MV-4-11 (cell line): ENCODE measurements around the gene CDK15.
A peak's percentile ranks its signal among the peaks of the same experiment; 100 is the strongest.

ENCODE experiments used
- DNase-seq: peaks from one replicate; lab custom pipeline; 2025; lab: John Stamatoyannopoulos, UW

CDK15 gene

GRCh38 chr2:201871471-201871870 is 65.1 kb downstream of the CDK15 start:
- no peak for DNase-seq

- no peak for DNase-seq
Measured at GRCh38 chr2:201872591-201872990, 66.3 kb downstream of the CDK15 start.

- DNase-seq: peak; percentile 21
Measured at GRCh38 chr2:201879996-201880395, 73.7 kb downstream of the CDK15 start.

- peak; percentile 56 for DNase-seq
Measured at GRCh38 chr2:201880579-201880978, 74.2 kb downstream of the CDK15 start.

- peak; percentile 27 for DNase-seq
Measured at GRCh38 chr2:201880993-201881611, 74.8 kb downstream of the CDK15 start.

- no peak for DNase-seq
Measured at GRCh38 chr2:201881741-201882140, 75.4 kb downstream of the CDK15 start.

- DNase-seq: peak; percentile 56
Measured at GRCh38 chr2:201882353-201883090, 76.2 kb downstream of the CDK15 start.

GRCh38 chr2:201883606-201884369 is 77.5 kb downstream of the CDK15 start:
- DNase-seq: peak; percentile 56

GRCh38 chr2:201886504-201886903 is 80.2 kb downstream of the CDK15 start:
- DNase-seq: no peak

- no peak for DNase-seq
Measured at GRCh38 chr2:201887773-201888425, 81.6 kb downstream of the CDK15 start.

GRCh38 chr2:201888426-201888800 is 82.1 kb downstream of the CDK15 start:
- DNase-seq: no peak

- no peak for DNase-seq
Measured at GRCh38 chr2:201890453-201890852, 84.1 kb downstream of the CDK15 start.

- DNase-seq: no peak
Measured at GRCh38 chr2:201891676-201892075, 85.3 kb downstream of the CDK15 start.

- no peak for DNase-seq
Measured at GRCh38 chr2:201892516-201892915, 86.2 kb downstream of the CDK15 start.

GRCh38 chr2:201900362-201900761 is 94.0 kb downstream of the CDK15 start:
- peak; percentile 24 for DNase-seq

GRCh38 chr2:201901786-201902185 is 95.4 kb downstream of the CDK15 start:
- DNase-seq: no peak

- no peak for DNase-seq
Measured at GRCh38 chr2:201904538-201905420, 98.4 kb downstream of the CDK15 start.

- no peak for DNase-seq
Measured at GRCh38 chr2:201906777-201907562, 100.6 kb downstream of the CDK15 start.

- no peak for DNase-seq
Measured at GRCh38 chr2:201907563-201907881, 101.2 kb downstream of the CDK15 start.

GRCh38 chr2:201908901-201909300 is 102.6 kb downstream of the CDK15 start:
- no peak for DNase-seq

- no peak for DNase-seq
Measured at GRCh38 chr2:201909348-201909747, 103.0 kb downstream of the CDK15 start.
